Measurements from ENCODE around the gene MAGI2. TPM values are rescaled to one million over a fixed set of nuclear protein-coding genes. Genes with fewer than 3 reads are reported as not detected.

MAGI2 gene
- polyA plus RNA-seq, 1 experiment, result 0.81 TPM

GRCh38 chr7:78203042-78203720, 1250.3 kb downstream of the MAGI2 start:
- POLR2A ChIA-PET, result no interaction called here
- CTCF ChIA-PET, result no interaction called here
- no peak for DNase-seq (ENCODE audit: low read depth)
- Histone ChIP-seq H3K27me3 (ENCODE audit: control insufficient read depth, insufficient read depth, low read length) (no peaks in the 10 kb centered on the region), H3K4me3 (ENCODE audit: low read depth, low read length) (no peak overlapping the region), H3K36me3 (ENCODE audit: control insufficient read depth, insufficient read depth, low read length) (no peaks in the 10 kb centered on the region)
- TF ChIP-seq CTCF (IDR thresholded peaks at IDR 0.05; ENCODE audit: insufficient read depth, low read depth, low read length), result no peak

- DNase-seq (ENCODE audit: low read depth), result peak; percentile 46
- Histone ChIP-seq H3K36me3 (ENCODE audit: control insufficient read depth, insufficient read depth, low read length) (no peaks in the 10 kb centered on the region), H3K27me3 (ENCODE audit: control insufficient read depth, insufficient read depth, low read length) (no peaks in the 10 kb centered on the region), H3K4me3 (ENCODE audit: low read depth, low read length) (no peak overlapping the region)
- ChIA-PET CTCF (interaction anchor here (1.6 kb wide), 1 partner anchor 10 kb away, joined by 3 read pairs; no protein-coding TSS in a partner anchor), POLR2A (no interaction called here)
- no peak for TF ChIP-seq CTCF (IDR thresholded peaks at IDR 0.05; ENCODE audit: insufficient read depth, low read depth, low read length)
These were observed 1254.7 kb downstream of the MAGI2 start for GRCh38 chr7:78198756-78199155.

- no peak for TF ChIP-seq CTCF (IDR thresholded peaks at IDR 0.05; ENCODE audit: insufficient read depth, low read depth, low read length)
- CTCF ChIA-PET, result interaction anchor here (0.9 to 1.6 kb wide), 2 partner anchors 10 to 177 kb away, joined by 3 to 5 read pairs; no protein-coding TSS in a partner anchor
- POLR2A ChIA-PET, result no interaction called here
These were observed 1256.0 kb downstream of the MAGI2 start for GRCh38 chr7:78197447-78197846.

GRCh38 chr7:78195281-78195680, 1258.2 kb downstream of the MAGI2 start:
- Histone ChIP-seq H3K27me3 (ENCODE audit: control insufficient read depth, insufficient read depth, low read length) (no peaks in the 10 kb centered on the region), H3K36me3 (ENCODE audit: control insufficient read depth, insufficient read depth, low read length) (no peaks in the 10 kb centered on the region), H3K4me3 (ENCODE audit: low read depth, low read length) (no peak overlapping the region)
- ChIA-PET CTCF (no interaction called here), POLR2A (no interaction called here)
- DNase-seq (ENCODE audit: low read depth), result no peak
- no peak for TF ChIP-seq CTCF (IDR thresholded peaks at IDR 0.05; ENCODE audit: insufficient read depth, low read depth, low read length)

More at GRCh38 chr7:78197447-78197846, 1256.0 kb downstream of the MAGI2 start:
- DNase-seq (ENCODE audit: low read depth), result peak; percentile 40
- Histone ChIP-seq H3K4me3 (ENCODE audit: low read depth, low read length) (no peak overlapping the region), H3K36me3 (ENCODE audit: control insufficient read depth, insufficient read depth, low read length) (no peaks in the 10 kb centered on the region), H3K27me3 (ENCODE audit: control insufficient read depth, insufficient read depth, low read length) (no peaks in the 10 kb centered on the region)

- POLR2A ChIA-PET, result no interaction called here
These were observed 1258.9 kb downstream of the MAGI2 start for GRCh38 chr7:78194611-78195010.

More at GRCh38 chr7:78194611-78195010, 1258.9 kb downstream of the MAGI2 start:
- Histone ChIP-seq H3K36me3 (ENCODE audit: control insufficient read depth, insufficient read depth, low read length) (no peaks in the 10 kb centered on the region), H3K4me3 (ENCODE audit: low read depth, low read length) (no peak overlapping the region), H3K27me3 (ENCODE audit: control insufficient read depth, insufficient read depth, low read length) (no peaks in the 10 kb centered on the region)
- no peak for DNase-seq (ENCODE audit: low read depth)
- CTCF ChIA-PET, result no interaction called here
- TF ChIP-seq CTCF (IDR thresholded peaks at IDR 0.05; ENCODE audit: insufficient read depth, low read depth, low read length), result no peak

Data from BJ (cell line).